Keratinocyte (primary cell): ENCODE data around the gene PEAR1. TPM values are rescaled to one million over a fixed set of nuclear protein-coding genes. Genes with fewer than 3 reads are reported as not detected.

Experiments
- DNase-seq: peaks from one replicate; pipeline ENCODE4 v3.0.0-alpha.2; 2011; ENCODE audit warnings: low read depth, missing footprints, low spot score
- FAIRE-seq: peaks from 2 replicates; lab custom pipeline; 2011; peaks lifted over from hg19 to GRCh38; lab: Jason Lieb, UNC
- H2AFZ ChIP-seq: 2 replicates; pipeline ENCODE4 v1.6.0; 2012; ENCODE audit warnings: low read length, control low read depth, inconsistent platforms; ENCODE audit not compliant: control insufficient read depth
- H3K27ac ChIP-seq: 2 replicates; pipeline ENCODE4 v1.5.1; 2011; ENCODE audit warnings: low read length; ENCODE audit not compliant: control insufficient read depth, insufficient read depth
- H3K27me3 ChIP-seq: 3 replicates; pipeline ENCODE4 v1.6.0; 2011; ENCODE audit warnings: low read length; ENCODE audit not compliant: control insufficient read depth, insufficient read depth; ENCODE audit errors: extremely low read depth
- H3K36me3 ChIP-seq, 2 experiments: 2 replicates in 1 of 2; 3 replicates in 1 of 2; pipeline ENCODE4 v1.5.1; 2011; ENCODE audit warnings: low read length in 2 of 2, mild to moderate bottlenecking in 1 of 2; ENCODE audit not compliant: control insufficient read depth in 2 of 2, insufficient read depth in 2 of 2; ENCODE audit errors: extremely low read depth in 1 of 2
- H3K4me1 ChIP-seq: 3 replicates; pipeline ENCODE4 v1.5.1; 2011; ENCODE audit warnings: low read length; ENCODE audit not compliant: control insufficient read depth, insufficient read depth; ENCODE audit errors: extremely low read depth
- H3K4me2 ChIP-seq: 3 replicates; pipeline ENCODE4 v1.6.0; 2011; ENCODE audit warnings: low read depth, low read length; ENCODE audit not compliant: control insufficient read depth, insufficient read depth; ENCODE audit errors: extremely low read depth
- H3K4me3 ChIP-seq, 3 experiments: fragments of 200-600 bp in 1 of 3; sonication (generic) in 1 of 3; 2 replicates in 2 of 3; 3 replicates in 1 of 3; pipeline ENCODE4 v1.5.1; 2011 to 2016; ENCODE audit warnings: low read length in 3 of 3, mild to moderate bottlenecking in 3 of 3, control low read depth in 2 of 3, inconsistent platforms in 1 of 3, low read depth in 1 of 3, mixed read lengths in 1 of 3, mixed run types in 1 of 3, moderate library complexity in 1 of 3; ENCODE audit not compliant: control insufficient read depth in 2 of 3, insufficient read depth in 2 of 3; ENCODE audit errors: extremely low read depth in 1 of 3
- H3K79me2 ChIP-seq: 2 replicates; pipeline ENCODE4 v1.6.0; 2012; ENCODE audit warnings: low read length; ENCODE audit not compliant: control insufficient read depth, insufficient read depth
- H3K9ac ChIP-seq: 3 replicates; pipeline ENCODE4 v1.6.0; 2011; ENCODE audit warnings: low read length; ENCODE audit not compliant: control insufficient read depth, insufficient read depth; ENCODE audit errors: extremely low read depth
- H3K9me1 ChIP-seq: 3 replicates; pipeline ENCODE4 v1.6.0; 2011; ENCODE audit warnings: low read length; ENCODE audit not compliant: control insufficient read depth, insufficient read depth; ENCODE audit errors: extremely low read depth
- H3K9me3 ChIP-seq: 2 replicates; pipeline ENCODE4 v1.5.1; 2012; ENCODE audit warnings: low read depth, low read length; ENCODE audit not compliant: control insufficient read depth
- H4K20me1 ChIP-seq: 3 replicates; pipeline ENCODE4 v1.6.0; 2011; ENCODE audit warnings: low read length; ENCODE audit not compliant: control insufficient read depth, insufficient read depth; ENCODE audit errors: extremely low read depth
- EZH2 ChIP-seq: IDR thresholded peaks from one replicate; pipeline ENCODE4 v1.6.1; 2012; ENCODE audit warnings: inconsistent platforms, mild to moderate bottlenecking, low read length, moderate library complexity
- dilution Hi-C: fragments of 300-500 bp; cut with MboI; formaldehyde crosslinking; loops from one replicate; pipeline ENCODE4 v1.7.0; 2020; ENCODE audit warnings: low sequenced_read_pairs; ENCODE audit not compliant: extremely low pct_ligation_motif_present
- polyA plus RNA-seq, 5 experiments: library from polyadenylated mRNA; depleted of rRNA in 3 of 5; stranded (reverse) in 3 of 5; stranded (forward) in 1 of 5; unstranded in 1 of 5; fragments of >200 nt; gene quantifications; 1 replicate in 1 of 5; 2 replicates in 3 of 5; 3 replicates in 1 of 5; pipeline versions ENCODE4 v1.2.1 to v1.2.3, GENCODE V29; 2011 to 2012; ENCODE audit warnings: missing spikeins in 2 of 5, low read depth in 1 of 5, low replicate concordance in 1 of 5
- TF ChIP-seq, protein P1 (sequence below), 3 experiments: IDR thresholded peaks in 1 of 3; conservative IDR thresholded peaks in 1 of 3; optimal IDR thresholded peaks in 1 of 3; 2 replicates in 2 of 3; 3 replicates in 1 of 3; pipeline versions ENCODE3 to v1.5.1; 2011; ENCODE audit warnings: low read length in 3 of 3, mild to moderate bottlenecking in 3 of 3, moderate library complexity in 2 of 3, control low read depth in 1 of 3, inconsistent platforms in 1 of 3; ENCODE audit not compliant: insufficient read depth in 2 of 3; ENCODE audit errors: extremely low read depth in 1 of 3

The PEAR1 gene
- polyA plus RNA-seq, 1 donor (not counting 4 experiments of a cell fraction or from before 2014, with no cell fraction given), result 4.2 TPM

DNA sequence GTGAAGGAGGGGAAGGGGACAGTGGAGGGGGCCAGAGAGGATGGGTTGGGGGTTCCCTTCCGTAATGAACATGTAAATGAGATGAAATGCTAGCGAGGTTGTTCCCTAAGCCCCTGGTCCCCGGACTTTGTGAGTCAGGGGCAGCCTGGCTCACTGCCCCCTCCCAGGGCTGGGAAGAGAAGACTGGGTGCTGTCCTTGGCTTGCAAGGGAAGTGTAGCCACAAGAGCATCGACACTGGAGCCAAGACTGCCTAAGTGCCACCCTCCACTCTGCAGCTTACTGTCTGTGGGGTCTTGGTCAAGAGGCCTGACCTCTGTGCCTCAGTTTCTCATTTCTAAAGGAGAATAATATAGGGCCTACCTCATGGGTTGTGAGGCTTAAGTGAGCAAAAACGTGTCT is 483 bp downstream of the PEAR1 start:
- no peak for TF ChIP-seq EZH2
- TF ChIP-seq, protein P1, sequence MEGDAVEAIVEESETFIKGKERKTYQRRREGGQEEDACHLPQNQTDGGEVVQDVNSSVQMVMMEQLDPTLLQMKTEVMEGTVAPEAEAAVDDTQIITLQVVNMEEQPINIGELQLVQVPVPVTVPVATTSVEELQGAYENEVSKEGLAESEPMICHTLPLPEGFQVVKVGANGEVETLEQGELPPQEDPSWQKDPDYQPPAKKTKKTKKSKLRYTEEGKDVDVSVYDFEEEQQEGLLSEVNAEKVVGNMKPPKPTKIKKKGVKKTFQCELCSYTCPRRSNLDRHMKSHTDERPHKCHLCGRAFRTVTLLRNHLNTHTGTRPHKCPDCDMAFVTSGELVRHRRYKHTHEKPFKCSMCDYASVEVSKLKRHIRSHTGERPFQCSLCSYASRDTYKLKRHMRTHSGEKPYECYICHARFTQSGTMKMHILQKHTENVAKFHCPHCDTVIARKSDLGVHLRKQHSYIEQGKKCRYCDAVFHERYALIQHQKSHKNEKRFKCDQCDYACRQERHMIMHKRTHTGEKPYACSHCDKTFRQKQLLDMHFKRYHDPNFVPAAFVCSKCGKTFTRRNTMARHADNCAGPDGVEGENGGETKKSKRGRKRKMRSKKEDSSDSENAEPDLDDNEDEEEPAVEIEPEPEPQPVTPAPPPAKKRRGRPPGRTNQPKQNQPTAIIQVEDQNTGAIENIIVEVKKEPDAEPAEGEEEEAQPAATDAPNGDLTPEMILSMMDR (optimal IDR thresholded peaks at IDR 0.05 in 1 of 3, IDR thresholded peaks at IDR 0.05 in 1 of 3, conservative IDR thresholded peaks at IDR 0.05 in 1 of 3; ENCODE audit: extremely low read depth in 1 of 3, insufficient read depth in 2 of 3, low read length in 3 of 3), result no peak
- Histone ChIP-seq H3K4me1 (peaks cover 37% of the 10 kb centered on the region), H3K79me2 (no peaks in the 10 kb centered on the region), H3K4me3 (no peak overlapping the region), H3K27ac (no peak overlapping the region), H3K9me3 (no peaks in the 10 kb centered on the region), H3K9me1 (no peaks in the 10 kb centered on the region), H3K36me3 (no peaks in the 10 kb centered on the region), H2AFZ (no peak overlapping the region), H3K27me3 (no peaks in the 10 kb centered on the region), H4K20me1 (no peaks in the 10 kb centered on the region), H3K9ac (no peak overlapping the region), H3K4me2 (no peak overlapping the region)
- dilution Hi-C loops, result no loop called here
- FAIRE-seq (no peak), DNase-seq (no peak)

DNA sequence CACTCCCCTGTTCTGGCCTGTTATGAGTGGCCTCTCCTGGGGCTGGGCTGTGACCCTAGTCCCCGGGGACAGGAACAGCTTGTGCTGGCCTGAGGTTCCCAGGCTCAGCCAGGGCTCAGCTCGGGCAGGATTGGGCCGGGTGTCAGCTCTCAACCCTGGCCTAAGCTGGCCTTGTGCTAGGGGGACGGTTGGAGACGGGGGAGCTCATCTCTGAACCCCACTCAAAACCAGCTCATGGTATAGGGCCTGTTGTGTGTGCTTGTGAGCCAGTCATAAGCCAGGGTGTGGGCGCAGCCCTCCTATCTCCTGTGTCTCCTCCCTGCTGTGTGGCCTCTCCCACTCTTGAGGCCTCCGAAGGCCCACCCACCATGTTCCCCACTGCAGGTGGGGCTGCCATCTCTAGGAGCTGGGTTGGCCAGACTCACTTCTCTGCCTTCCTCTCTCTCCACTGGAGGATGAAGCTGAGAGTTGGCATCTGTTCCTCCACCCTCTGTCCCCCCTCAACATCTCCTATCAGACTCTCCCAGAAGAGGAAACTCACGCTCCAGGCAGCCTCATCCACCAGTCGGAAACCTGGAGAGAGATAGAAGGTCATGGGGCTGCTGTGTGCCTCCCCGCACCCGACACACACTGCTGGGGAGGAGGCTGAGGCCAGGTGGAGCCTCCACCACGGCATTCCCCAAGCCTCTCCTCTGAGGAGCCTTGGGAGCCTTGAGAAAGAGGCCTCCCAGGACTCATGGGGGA is 1.4 kb downstream of the PEAR1 start:
- Histone ChIP-seq H3K4me1 (peaks cover 37% of the 10 kb centered on the region), H3K79me2 (no peaks in the 10 kb centered on the region), H3K27me3 (no peaks in the 10 kb centered on the region), H2AFZ (no peak overlapping the region), H3K9me1 (no peaks in the 10 kb centered on the region), H3K27ac (no peak overlapping the region), H4K20me1 (no peaks in the 10 kb centered on the region), H3K9me3 (no peaks in the 10 kb centered on the region), H3K4me3 (no peak overlapping the region), H3K4me2 (no peak overlapping the region), H3K9ac (no peak overlapping the region), H3K36me3 (no peaks in the 10 kb centered on the region)
- TF ChIP-seq, protein P1 (optimal IDR thresholded peaks at IDR 0.05 in 1 of 3, IDR thresholded peaks at IDR 0.05 in 1 of 3, conservative IDR thresholded peaks at IDR 0.05 in 1 of 3; ENCODE audit: extremely low read depth in 1 of 3, insufficient read depth in 2 of 3, low read length in 3 of 3), result no peak
- TF ChIP-seq EZH2, result no peak
- DNase-seq, result no peak
- dilution Hi-C loops, result no loop called here
- FAIRE-seq, result no peak
